Thyroid gland (tissue), 4 donors: ENCODE measurements around the gene DOCK1.

Experiments
- POLR2A ChIP-seq, 2 donors: fragments of 450-650 bp; IDR thresholded peaks; one replicate each; pipeline ENCODE4 v1.6.1; 2017; ENCODE audit warnings: antibody characterized with exemption in 2 of 2, mild to moderate bottlenecking in 2 of 2, moderate library complexity in 1 of 2
- TF ChIP-seq, protein P1 (sequence below), 6 experiments: fragments of 200-600 bp in 3 of 6; fragments of 450-650 bp in 3 of 6; sonication (generic) in 3 of 6; IDR thresholded peaks; one replicate each; pipeline ENCODE4 v1.5.1; 2016 to 2019; ENCODE audit warnings: antibody characterized with exemption in 6 of 6, mild to moderate bottlenecking in 2 of 6, inconsistent platforms in 1 of 6, moderate library complexity in 1 of 6

DNA sequence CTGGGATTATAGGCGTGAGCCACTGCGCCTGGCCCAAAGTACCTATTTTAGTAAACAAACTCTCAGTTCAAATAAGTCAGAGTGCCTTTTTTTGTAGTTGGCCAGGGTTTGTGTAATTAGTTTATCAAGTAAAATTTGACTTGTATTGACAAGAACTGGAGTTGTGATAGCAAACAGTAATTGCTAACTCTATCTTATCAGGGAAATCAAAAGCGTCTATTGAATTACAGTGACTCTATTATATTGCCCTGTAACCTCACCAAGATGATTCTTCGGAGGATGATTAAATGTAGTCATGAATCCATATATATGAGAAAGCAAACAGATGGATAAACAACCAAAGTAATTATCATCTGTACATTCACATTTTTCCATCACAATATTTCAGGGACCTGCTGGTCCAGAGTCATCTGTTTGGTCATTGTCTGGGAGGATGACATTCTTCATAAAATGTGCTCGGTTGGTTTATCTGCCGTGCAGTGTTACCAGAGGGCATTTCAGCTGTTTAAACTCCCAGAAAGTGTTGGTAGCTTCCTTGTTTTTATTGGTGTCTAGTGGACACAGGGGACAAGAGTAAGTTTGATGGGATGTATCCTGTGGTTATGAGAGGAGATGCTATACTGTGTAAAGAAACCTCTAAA, 35.6 kb downstream of the DOCK1 start:
- no peak for TF ChIP-seq POLR2A (IDR thresholded peaks at IDR 0.05)
- TF ChIP-seq, protein P1, sequence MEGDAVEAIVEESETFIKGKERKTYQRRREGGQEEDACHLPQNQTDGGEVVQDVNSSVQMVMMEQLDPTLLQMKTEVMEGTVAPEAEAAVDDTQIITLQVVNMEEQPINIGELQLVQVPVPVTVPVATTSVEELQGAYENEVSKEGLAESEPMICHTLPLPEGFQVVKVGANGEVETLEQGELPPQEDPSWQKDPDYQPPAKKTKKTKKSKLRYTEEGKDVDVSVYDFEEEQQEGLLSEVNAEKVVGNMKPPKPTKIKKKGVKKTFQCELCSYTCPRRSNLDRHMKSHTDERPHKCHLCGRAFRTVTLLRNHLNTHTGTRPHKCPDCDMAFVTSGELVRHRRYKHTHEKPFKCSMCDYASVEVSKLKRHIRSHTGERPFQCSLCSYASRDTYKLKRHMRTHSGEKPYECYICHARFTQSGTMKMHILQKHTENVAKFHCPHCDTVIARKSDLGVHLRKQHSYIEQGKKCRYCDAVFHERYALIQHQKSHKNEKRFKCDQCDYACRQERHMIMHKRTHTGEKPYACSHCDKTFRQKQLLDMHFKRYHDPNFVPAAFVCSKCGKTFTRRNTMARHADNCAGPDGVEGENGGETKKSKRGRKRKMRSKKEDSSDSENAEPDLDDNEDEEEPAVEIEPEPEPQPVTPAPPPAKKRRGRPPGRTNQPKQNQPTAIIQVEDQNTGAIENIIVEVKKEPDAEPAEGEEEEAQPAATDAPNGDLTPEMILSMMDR (IDR thresholded peaks at IDR 0.05) = no peak
